OCI-LY7 (cell line): ENCODE measurements around the gene DNMT3A. TPM values are rescaled to one million over a fixed set of nuclear protein-coding genes. Genes with fewer than 3 reads are reported as not detected.

ENCODE experiments used
- BruUV-seq: library from RNA; stranded (reverse); fragments of 400-500 nt; replicated peaks from 2 replicates; lab custom pipeline; 2021; lab: Mats Ljungman, UMichigan
- CTCF ChIA-PET: fragments of 300-600 bp; sonication (Branson Sonifier 250); formaldehyde crosslinking; loops from one replicate; lab custom pipeline; 2022; ENCODE audit warnings: antibody characterized with exemption; ENCODE audit not compliant: unreplicated experiment; lab: Charles Lee
- POLR2A ChIA-PET: fragments of 300-600 bp; sonication (Branson Sonifier 250); formaldehyde crosslinking; loops from one replicate; lab custom pipeline; 2022; ENCODE audit warnings: antibody characterized with exemption; lab: Charles Lee
- DNase-seq: peaks from one replicate; pipeline ENCODE4 v3.0.0-alpha.2; 2015; ENCODE audit warnings: low spot score
- H2AFZ ChIP-seq: fragments of 200-600 bp; sonication (generic), shearing (Covaris generic); 2 replicates; pipeline ENCODE4 v1.6.1; 2014; ENCODE audit warnings: mild to moderate bottlenecking, antibody characterized with exemption, low read length, moderate library complexity
- H3K27ac ChIP-seq: fragments of 200-600 bp; sonication (generic); 2 replicates; pipeline ENCODE4 v1.5.1; 2014; ENCODE audit warnings: mixed run types, low read depth, mild to moderate bottlenecking, moderate library complexity, low read length, inconsistent platforms; ENCODE audit not compliant: poor library complexity, severe bottlenecking
- H3K36me3 ChIP-seq: fragments of 200-600 bp; sonication (generic); 2 replicates; pipeline ENCODE4 v1.6.1; 2014; ENCODE audit warnings: mild to moderate bottlenecking, antibody characterized with exemption, low read length, moderate library complexity, mixed read lengths; ENCODE audit not compliant: insufficient read depth
- H3K4me1 ChIP-seq: fragments of 200-600 bp; sonication (generic); 2 replicates; pipeline ENCODE4 v1.5.1; 2014; ENCODE audit warnings: mild to moderate bottlenecking, low read length; ENCODE audit not compliant: insufficient read depth, poor library complexity, severe bottlenecking
- H3K4me2 ChIP-seq: fragments of 200-600 bp; sonication (generic); 2 replicates; pipeline ENCODE4 v1.6.1; 2014; ENCODE audit warnings: mild to moderate bottlenecking, low read length
- H3K4me3 ChIP-seq: fragments of 200-600 bp; sonication (generic); 2 replicates; pipeline ENCODE4 v1.5.1; 2014; ENCODE audit warnings: mild to moderate bottlenecking, low read depth, low read length; ENCODE audit not compliant: poor library complexity, severe bottlenecking
- H3K79me2 ChIP-seq: fragments of 200-600 bp; sonication (generic); 2 replicates; pipeline ENCODE4 v1.6.1; 2016; ENCODE audit warnings: low read depth, mild to moderate bottlenecking, low read length, moderate library complexity, mixed read lengths; ENCODE audit not compliant: insufficient read depth
- H3K9me2 ChIP-seq: fragments of 200-600 bp; sonication (generic); 2 replicates; pipeline ENCODE4 v1.6.1; 2016; ENCODE audit warnings: mild to moderate bottlenecking, low read length, mixed read lengths; ENCODE audit not compliant: insufficient read depth
- H3K9me3 ChIP-seq: fragments of 200-600 bp; sonication (generic); 2 replicates; pipeline ENCODE4 v1.6.1; 2014; ENCODE audit warnings: mild to moderate bottlenecking, mixed run types, low read length, mixed read lengths
- H4K20me1 ChIP-seq: fragments of 200-600 bp; sonication (generic); 2 replicates; pipeline ENCODE4 v1.6.1; 2014; ENCODE audit warnings: mild to moderate bottlenecking, antibody characterized with exemption, low read length, moderate library complexity, mixed read lengths; ENCODE audit not compliant: insufficient read depth
- CTCF ChIP-seq: fragments of 200-600 bp; sonication (generic); conservative IDR thresholded peaks from 2 replicates; pipeline ENCODE4 v1.5.1; 2014; ENCODE audit warnings: mild to moderate bottlenecking, antibody characterized with exemption, low read length, moderate library complexity, mixed read lengths
- EZH2phosphoT487 ChIP-seq: fragments of 200-600 bp; sonication (generic); IDR thresholded peaks from 2 replicates; pipeline ENCODE4 v1.6.1; 2018; ENCODE audit warnings: low read depth, borderline replicate concordance, mild to moderate bottlenecking, mixed run types, antibody characterized with exemption, low read length, moderate library complexity, mixed read lengths
- intact Hi-C: fragments of 100-400 bp; cut with micrococcal nuclease; formaldehyde crosslinking; loops from one replicate; pipeline ENCODE4 v1.10.0; 2022; ENCODE audit not compliant: unreplicated experiment
- total RNA-seq, 2 experiments: library from RNA; depleted of rRNA in 1 of 2; stranded (reverse); fragments of >200 nt in 1 of 2; shearing (Covaris generic) in 1 of 2; gene quantifications; 2 replicates each; pipeline ENCODE4 v1.2.3, GENCODE V29; 2014 to 2022

DNMT3A gene
- total RNA-seq, 2 experiments from 2014 or later: 2.8 to 7.3 TPM

GRCh38 chr2:25338401-25338800 lies 3.3 kb downstream of the DNMT3A start:
- ChIA-PET POLR2A (interaction anchor here (0.6 kb wide), 1 partner anchor 451 kb away, joined by 3 read pairs; no protein-coding TSS in a partner anchor), CTCF (no interaction called here)
- H3K9me2 ChIP-seq: no peaks in the 10 kb centered on the region
- no peaks in the 10 kb centered on the region for H3K79me2 ChIP-seq
- no peak for TF ChIP-seq CTCF
- no peak for TF ChIP-seq EZH2phosphoT487
- BruUV-seq: no TSS peak
- H3K9me3 ChIP-seq: no peaks in the 10 kb centered on the region
- no peak overlapping the region for H2AFZ ChIP-seq
- no peaks in the 10 kb centered on the region; the same call in 1 of the 2 replicates for H4K20me1 ChIP-seq
- H3K27ac ChIP-seq: no peak overlapping the region
- peaks cover 18% of the 10 kb centered on the region for H3K4me1 ChIP-seq
- no peak overlapping the region for H3K4me2 ChIP-seq
- H3K4me3 ChIP-seq: no peak overlapping the region
- DNase-seq: no peak
- intact Hi-C loops: no loop called here
- no peaks in the 10 kb centered on the region for H3K36me3 ChIP-seq

- Histone ChIP-seq H4K20me1 (no peaks in the 10 kb centered on the region; the same call in 1 of the 2 replicates), H3K27ac (no peak overlapping the region), H3K36me3 (no peaks in the 10 kb centered on the region), H3K4me2 (no peak overlapping the region), H3K79me2 (no peaks in the 10 kb centered on the region), H3K9me2 (no peaks in the 10 kb centered on the region), H3K4me3 (no peak overlapping the region), H2AFZ (no peak overlapping the region), H3K4me1 (peaks cover 17% of the 10 kb centered on the region), H3K9me3 (no peaks in the 10 kb centered on the region)
- CTCF ChIA-PET: no interaction called here
- no TSS peak for BruUV-seq
- intact Hi-C loops: no loop called here
- no peak for TF ChIP-seq EZH2phosphoT487
- TF ChIP-seq CTCF: no peak
- DNase-seq: no peak
- POLR2A ChIA-PET: interaction anchor here (0.6 kb wide), 1 partner anchor 451 kb away, joined by 3 read pairs; no protein-coding TSS in a partner anchor
Observed at GRCh38 chr2:25337891-25338290, 3.8 kb downstream of the DNMT3A start.

- BruUV-seq: no TSS peak
- TF ChIP-seq CTCF (no peak), EZH2phosphoT487 (no peak)
- H3K36me3 ChIP-seq: no peaks in the 10 kb centered on the region
- ChIA-PET CTCF (interaction anchor here (0.5 to 0.6 kb wide), 2 partner anchors 39 to 106 kb away, joined by 3 to 6 read pairs; no protein-coding TSS in a partner anchor), POLR2A (no interaction called here)
- H3K79me2 ChIP-seq: no peaks in the 10 kb centered on the region
- no peak overlapping the region for H3K4me3 ChIP-seq
- H2AFZ ChIP-seq: no peak overlapping the region
- H3K4me2 ChIP-seq: no peak overlapping the region
- H4K20me1 ChIP-seq: no peaks in the 10 kb centered on the region; the same call in 1 of the 2 replicates
- no peaks in the 10 kb centered on the region for H3K9me2 ChIP-seq
- intact Hi-C loops: no loop called here
- no peaks in the 10 kb centered on the region for H3K9me3 ChIP-seq
- DNase-seq: peak; percentile 24
- peaks cover 12% of the 10 kb centered on the region for H3K4me1 ChIP-seq
- no peak overlapping the region for H3K27ac ChIP-seq
Observed at GRCh38 chr2:25337276-25337675, 4.4 kb downstream of the DNMT3A start.
